ENCODE measurements around the gene SF3B3.
"Not testable (repeated sequence)": the region's sequence is repeated elsewhere in the genome, so short reads cannot be mapped to it uniquely, and the experiment has no call there.

SF3B3 gene

GRCh38 chr16:70612931-70613330, 89.3 kb downstream of the SF3B3 start:
- H3K4me3 ChIP-seq (replicated peaks in 1 of 2; ENCODE audit: low read depth in 2 of 2, low read length in 2 of 2): no peak overlapping the region
- no peak for TF ChIP-seq CTCF (IDR thresholded peaks at IDR 0.05; ENCODE audit: low read depth, low read length)
- DNase-seq (ENCODE audit: low read depth in 2 of 2): no peak

- no peak overlapping the region for H3K4me3 ChIP-seq (replicated peaks in 1 of 2; ENCODE audit: low read depth in 2 of 2, low read length in 2 of 2)
- TF ChIP-seq CTCF (IDR thresholded peaks at IDR 0.05; ENCODE audit: low read depth, low read length): no peak
- DNase-seq (ENCODE audit: low read depth in 2 of 2): no peak
Observed at GRCh38 chr16:70614208-70614951, 90.8 kb downstream of the SF3B3 start.

GRCh38 chr16:70615945-70616344, 92.3 kb downstream of the SF3B3 start:
- DNase-seq (ENCODE audit: low read depth in 2 of 2): no peak
- no peak for TF ChIP-seq CTCF (IDR thresholded peaks at IDR 0.05; ENCODE audit: low read depth, low read length)
- no peak overlapping the region for H3K4me3 ChIP-seq (replicated peaks in 1 of 2; ENCODE audit: low read depth in 2 of 2, low read length in 2 of 2)

GRCh38 chr16:70621864-70622263, 98.2 kb downstream of the SF3B3 start:
- DNase-seq (ENCODE audit: low read depth in 2 of 2): not testable (repeated sequence)

More at GRCh38 chr16:70621864-70622263, 98.2 kb downstream of the SF3B3 start:
- H3K4me3 ChIP-seq (replicated peaks in 1 of 2; ENCODE audit: low read depth in 2 of 2, low read length in 2 of 2): not testable (repeated sequence)
